Prostate gland (tissue), 2 donors: Measurements from ENCODE around the gene LPCAT1. TPM values are rescaled to one million over a fixed set of nuclear protein-coding genes. Genes with fewer than 3 reads are reported as not detected.
"Not testable (repeated sequence)": the region's sequence is repeated elsewhere in the genome, so short reads cannot be mapped to it uniquely, and the experiment has no call there.

Experiments
- DNase-seq: peaks from one replicate; pipeline ENCODE4 v3.0.0-alpha.2; 2019; ENCODE audit warnings: low spot score
- H3K27ac ChIP-seq, 2 donors: fragments of 200-600 bp; sonication (generic); 2 replicates each; pipeline ENCODE4 v1.5.1; 2017 to 2019
- H3K27me3 ChIP-seq: fragments of 200-600 bp; sonication (generic); replicated peaks from 2 replicates; pipeline ENCODE4 v1.5.1; 2019; ENCODE audit not compliant: insufficient read depth
- H3K36me3 ChIP-seq, 2 donors: fragments of 200-600 bp; sonication (generic); 1 replicate in 1 of 2; 2 replicates in 1 of 2; pipeline versions ENCODE4 v1.5.1 to v1.8.1; 2017 to 2019
- H3K4me1 ChIP-seq: fragments of 200-600 bp; sonication (generic); replicated peaks from 2 replicates; pipeline ENCODE4 v1.5.1; 2019
- H3K4me3 ChIP-seq, 2 donors: fragments of 200-600 bp; sonication (generic); 2 replicates each; pipeline ENCODE4 v1.5.1; 2017 to 2019
- H3K9me3 ChIP-seq: fragments of 200-600 bp; sonication (generic); 2 replicates; pipeline ENCODE4 v1.5.1; 2017
- POLR2A ChIP-seq: fragments of 450-650 bp; IDR thresholded peaks from one replicate; pipeline ENCODE4 v1.6.1; 2016; ENCODE audit warnings: antibody characterized with exemption, mild to moderate bottlenecking
- POLR2AphosphoS5 ChIP-seq: sonication (generic); formaldehyde crosslinking; IDR thresholded peaks from one replicate; pipeline ENCODE4 v1.6.1; 2017; ENCODE audit warnings: antibody characterized with exemption
- WGBS: methylation state at CpG from one replicate; pipeline ENCODE4 v1.1.5; 2018; 5-methylcytosine and 5-hydroxymethylcytosine counted together
- intact Hi-C: fragments of 100-400 bp; cut with DNase I; formaldehyde crosslinking; loops from one replicate; pipeline ENCODE4 v1.14.2; 2022
- total RNA-seq, 2 donors: library from RNA; depleted of rRNA; stranded (reverse); fragments of >200 nt; gene quantifications; one replicate each; pipeline ENCODE4 v1.1.0, GENCODE V29; 2016
- TF ChIP-seq, protein P1 (sequence below), 4 experiments: fragments of 200-600 bp in 2 of 4; fragments of 450-650 bp in 2 of 4; sonication (generic) in 2 of 4; IDR thresholded peaks; 1 replicate in 3 of 4; 2 replicates in 1 of 4; pipeline ENCODE4 v1.5.1; 2016 to 2019; ENCODE audit warnings: antibody characterized with exemption in 4 of 4, mild to moderate bottlenecking in 2 of 4, moderate library complexity in 2 of 4

Gene LPCAT1
- total RNA-seq, 2 donors from 2014 or later: 22.6 to 23.9 TPM

DNA sequence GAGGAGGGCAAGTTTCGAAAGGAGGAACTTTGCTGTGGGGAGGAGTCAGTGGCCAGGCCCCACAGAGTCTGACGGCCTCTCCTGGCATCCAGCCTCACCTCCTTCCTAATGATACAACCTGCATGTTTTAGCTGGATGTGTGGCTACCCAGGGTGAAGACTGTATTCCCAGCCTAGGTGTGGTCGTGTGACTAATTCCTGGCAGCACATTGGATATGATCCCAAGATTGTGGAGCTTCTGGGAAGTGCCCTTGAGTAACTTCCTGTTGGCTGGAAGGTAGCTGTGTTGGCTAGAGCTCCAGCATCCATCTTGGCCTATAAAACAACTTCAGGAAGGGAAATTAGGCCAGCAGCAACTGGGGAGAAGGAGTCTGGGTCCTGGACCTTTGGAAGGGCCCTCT lies 19.0 kb upstream of the LPCAT1 start:
- Histone ChIP-seq H3K4me1 (no peaks in the 10 kb centered on the region), H3K36me3 (no peaks in the 10 kb centered on the region), H3K27me3 (no peaks in the 10 kb centered on the region), H3K9me3 (no peaks in the 10 kb centered on the region), H3K27ac (no peak overlapping the region), H3K4me3 (no peak overlapping the region)
- no peak for TF ChIP-seq POLR2A
- peak; percentile 78 for TF ChIP-seq POLR2AphosphoS5
- 66% methylated on average over 3 of the region's 3 CpGs for WGBS
- DNase-seq: peak; percentile 54
- intact Hi-C loops: no loop called here

DNA sequence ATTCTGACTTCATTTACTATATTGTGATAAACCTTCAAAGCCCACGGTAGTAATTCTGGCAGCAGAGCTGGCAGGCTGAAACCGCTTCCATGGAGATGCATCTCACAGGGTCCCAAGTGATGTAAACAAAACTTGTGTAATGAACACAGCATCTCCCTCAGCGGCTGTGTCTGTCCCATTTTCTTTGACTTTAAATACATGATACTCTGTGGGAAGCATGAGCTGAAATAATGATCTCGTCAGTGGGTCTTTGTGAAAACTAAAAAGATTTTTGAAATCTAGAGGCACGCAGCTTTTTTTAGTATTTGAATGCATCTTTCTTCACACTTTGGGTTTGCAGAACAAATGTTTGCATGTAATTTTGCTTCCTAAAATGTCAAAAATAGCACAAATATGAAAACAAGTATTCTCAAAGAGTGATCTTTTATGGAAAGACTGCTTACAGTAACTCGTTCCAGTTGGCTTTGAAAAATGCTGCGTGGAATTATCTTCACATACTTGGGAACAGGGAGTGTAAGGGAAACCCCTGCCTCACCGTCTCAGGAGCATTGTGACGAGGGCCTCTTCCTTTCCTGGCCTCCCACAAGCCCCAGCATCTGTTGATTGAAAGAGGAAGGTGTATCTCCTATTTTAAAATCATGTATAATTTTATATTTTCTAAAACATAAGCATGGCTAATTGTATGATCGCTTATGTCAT lies 18.1 kb upstream of the LPCAT1 start:
- H3K27me3 ChIP-seq: no peaks in the 10 kb centered on the region
- WGBS: 44% methylated on average over 10 of the region's 10 CpGs

DNA sequence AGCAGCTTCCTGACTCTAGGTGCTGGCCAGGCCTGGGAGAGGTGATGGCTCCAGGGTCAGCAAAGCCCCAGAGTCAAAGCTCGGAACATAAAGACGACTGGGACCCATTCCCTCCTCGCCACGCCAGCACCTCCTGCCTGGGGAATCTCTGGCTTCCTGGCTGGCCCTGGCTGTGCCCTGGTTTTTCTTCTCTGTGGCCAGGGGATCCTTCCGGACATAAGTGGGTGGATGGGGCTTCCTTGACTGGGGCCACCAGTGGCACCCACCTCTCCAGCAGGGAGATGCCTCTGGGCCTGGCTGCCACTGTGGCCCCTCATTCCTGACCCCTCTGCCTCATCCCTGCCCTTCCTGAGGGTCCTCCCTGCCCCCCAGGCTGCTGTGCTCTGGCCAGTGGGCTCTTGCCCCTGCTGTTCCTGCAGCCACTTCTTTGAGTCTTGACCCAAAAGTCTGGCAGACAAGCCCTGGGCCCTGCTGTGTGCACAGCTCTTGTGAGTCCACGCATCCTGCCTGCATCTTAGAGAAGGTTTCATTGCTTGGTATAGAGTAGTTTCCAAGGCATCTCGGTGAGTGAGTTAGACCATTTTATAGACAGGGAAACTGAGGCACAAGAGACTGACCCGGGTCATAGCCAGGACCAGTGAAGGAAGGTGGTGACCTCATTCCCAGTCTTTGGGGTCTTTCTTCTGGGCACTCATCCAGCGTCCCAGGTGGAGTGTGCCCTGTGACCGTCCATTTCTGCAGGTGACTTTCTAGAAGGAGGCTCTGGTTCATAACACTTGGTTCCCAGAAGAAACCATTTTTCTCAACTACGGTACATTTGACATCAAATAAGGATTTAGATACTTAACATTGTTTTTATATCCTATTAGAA lies 17.3 kb upstream of the LPCAT1 start:
- Histone ChIP-seq H3K4me1 (no peaks in the 10 kb centered on the region), H3K4me3 (no peak overlapping the region), H3K36me3 (no peaks in the 10 kb centered on the region), H3K27me3 (no peaks in the 10 kb centered on the region), H3K27ac (no peak overlapping the region), H3K9me3 (no peaks in the 10 kb centered on the region)
- intact Hi-C loops: no loop called here
- TF ChIP-seq POLR2AphosphoS5: no peak
- TF ChIP-seq POLR2A: no peak
- TF ChIP-seq, protein P1, sequence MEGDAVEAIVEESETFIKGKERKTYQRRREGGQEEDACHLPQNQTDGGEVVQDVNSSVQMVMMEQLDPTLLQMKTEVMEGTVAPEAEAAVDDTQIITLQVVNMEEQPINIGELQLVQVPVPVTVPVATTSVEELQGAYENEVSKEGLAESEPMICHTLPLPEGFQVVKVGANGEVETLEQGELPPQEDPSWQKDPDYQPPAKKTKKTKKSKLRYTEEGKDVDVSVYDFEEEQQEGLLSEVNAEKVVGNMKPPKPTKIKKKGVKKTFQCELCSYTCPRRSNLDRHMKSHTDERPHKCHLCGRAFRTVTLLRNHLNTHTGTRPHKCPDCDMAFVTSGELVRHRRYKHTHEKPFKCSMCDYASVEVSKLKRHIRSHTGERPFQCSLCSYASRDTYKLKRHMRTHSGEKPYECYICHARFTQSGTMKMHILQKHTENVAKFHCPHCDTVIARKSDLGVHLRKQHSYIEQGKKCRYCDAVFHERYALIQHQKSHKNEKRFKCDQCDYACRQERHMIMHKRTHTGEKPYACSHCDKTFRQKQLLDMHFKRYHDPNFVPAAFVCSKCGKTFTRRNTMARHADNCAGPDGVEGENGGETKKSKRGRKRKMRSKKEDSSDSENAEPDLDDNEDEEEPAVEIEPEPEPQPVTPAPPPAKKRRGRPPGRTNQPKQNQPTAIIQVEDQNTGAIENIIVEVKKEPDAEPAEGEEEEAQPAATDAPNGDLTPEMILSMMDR (IDR thresholded peaks at IDR 0.05): no peak
- WGBS: 89% methylated on average over 11 of the region's 11 CpGs
- no peak for DNase-seq

More for the DNA sequence above, 18.1 kb upstream of the LPCAT1 start:
- no peak for DNase-seq
- Histone ChIP-seq H3K4me3 (no peak overlapping the region), H3K4me1 (no peaks in the 10 kb centered on the region), H3K9me3 (no peaks in the 10 kb centered on the region), H3K27ac (no peak overlapping the region), H3K36me3 (no peaks in the 10 kb centered on the region)
- TF ChIP-seq, protein P1 (IDR thresholded peaks at IDR 0.05): no peak
- no peak for TF ChIP-seq POLR2A
- TF ChIP-seq POLR2AphosphoS5: no peak
- intact Hi-C loops: no loop called here

DNA sequence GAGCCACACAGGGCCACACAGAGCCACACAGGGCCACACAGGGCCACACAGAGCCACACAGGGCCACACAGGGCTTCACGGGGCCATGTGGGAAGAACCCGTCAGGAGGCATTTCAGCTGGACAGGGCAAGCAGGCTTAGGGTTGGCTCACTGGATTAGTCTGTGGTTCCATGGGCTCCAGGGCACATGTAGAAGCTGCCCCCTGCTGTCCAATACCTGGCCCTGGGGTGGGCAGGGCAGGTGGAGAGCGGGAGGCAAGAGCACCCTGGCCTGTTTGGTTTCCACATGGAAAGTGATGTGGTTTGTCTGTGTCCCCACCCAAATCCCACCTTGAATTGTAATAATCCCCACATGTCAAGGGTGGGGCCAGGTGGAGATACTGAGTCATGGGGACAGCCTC lies 16.4 kb upstream of the LPCAT1 start:
- Histone ChIP-seq H3K9me3 (no peaks in the 10 kb centered on the region), H3K27me3 (no peaks in the 10 kb centered on the region), H3K4me3 (no peak overlapping the region), H3K4me1 (no peaks in the 10 kb centered on the region), H3K27ac (no peak overlapping the region), H3K36me3 (no peaks in the 10 kb centered on the region)
- 98% methylated on average over 3 of the region's 3 CpGs for WGBS
- TF ChIP-seq, protein P1 (IDR thresholded peaks at IDR 0.05): no peak
- TF ChIP-seq POLR2A: no peak
- no peak for TF ChIP-seq POLR2AphosphoS5
- intact Hi-C loops: no loop called here
- DNase-seq: no peak

DNA sequence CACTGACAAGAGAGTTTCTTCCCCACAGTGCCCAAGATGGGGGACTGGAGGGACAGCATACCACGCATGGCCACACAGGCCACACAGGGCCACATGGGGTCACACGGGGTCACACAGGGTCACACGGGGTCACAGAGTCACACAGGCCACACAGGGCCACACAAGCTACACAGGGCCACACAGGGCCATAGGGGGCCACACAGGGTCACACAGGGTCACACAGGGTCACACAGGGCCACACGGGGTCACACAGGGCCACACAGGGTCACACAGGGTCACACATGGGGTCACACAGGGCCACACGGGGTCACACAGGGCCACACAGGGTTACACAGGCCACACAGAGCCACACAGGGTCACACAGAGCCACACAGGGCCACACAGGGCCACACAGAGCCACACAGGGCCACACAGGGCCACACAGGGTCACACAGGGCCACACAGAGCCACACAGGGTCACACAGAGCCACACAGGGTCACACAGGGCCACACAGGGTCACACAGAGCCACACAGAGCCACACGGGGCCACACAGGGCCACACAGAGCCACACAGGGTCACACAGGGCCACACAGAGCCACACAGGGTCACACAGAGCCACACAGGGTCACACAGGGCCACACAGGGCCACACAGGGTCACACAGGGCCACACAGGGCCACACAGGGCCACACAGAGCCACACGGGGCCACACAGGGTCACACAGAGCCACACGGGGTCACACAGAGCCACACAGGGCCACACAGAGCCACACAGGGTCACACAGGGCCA lies 15.8 kb upstream of the LPCAT1 start:
- H3K27me3 ChIP-seq, DNase-seq, H3K36me3 ChIP-seq, H3K4me1 ChIP-seq, H3K4me3 ChIP-seq, H3K9me3 ChIP-seq, H3K27ac ChIP-seq, intact Hi-C loops: not testable (repeated sequence)
- WGBS: 77% methylated on average over 8 of the region's 8 CpGs
